GM18511 (cell line): ENCODE data around the gene RNASEH2C.
"Not testable (repeated sequence)": the region's sequence is repeated elsewhere in the genome, so short reads cannot be mapped to it uniquely, and the experiment has no call there.

Source experiments
- ATAC-seq: cut with Tn5 transposase; IDR thresholded peaks from one replicate; pipeline ENCODE4 v1.9.1; 2021; ENCODE audit warnings: mild to moderate bottlenecking, moderate library complexity; ENCODE audit not compliant: unreplicated experiment

RNASEH2C gene

DNA sequence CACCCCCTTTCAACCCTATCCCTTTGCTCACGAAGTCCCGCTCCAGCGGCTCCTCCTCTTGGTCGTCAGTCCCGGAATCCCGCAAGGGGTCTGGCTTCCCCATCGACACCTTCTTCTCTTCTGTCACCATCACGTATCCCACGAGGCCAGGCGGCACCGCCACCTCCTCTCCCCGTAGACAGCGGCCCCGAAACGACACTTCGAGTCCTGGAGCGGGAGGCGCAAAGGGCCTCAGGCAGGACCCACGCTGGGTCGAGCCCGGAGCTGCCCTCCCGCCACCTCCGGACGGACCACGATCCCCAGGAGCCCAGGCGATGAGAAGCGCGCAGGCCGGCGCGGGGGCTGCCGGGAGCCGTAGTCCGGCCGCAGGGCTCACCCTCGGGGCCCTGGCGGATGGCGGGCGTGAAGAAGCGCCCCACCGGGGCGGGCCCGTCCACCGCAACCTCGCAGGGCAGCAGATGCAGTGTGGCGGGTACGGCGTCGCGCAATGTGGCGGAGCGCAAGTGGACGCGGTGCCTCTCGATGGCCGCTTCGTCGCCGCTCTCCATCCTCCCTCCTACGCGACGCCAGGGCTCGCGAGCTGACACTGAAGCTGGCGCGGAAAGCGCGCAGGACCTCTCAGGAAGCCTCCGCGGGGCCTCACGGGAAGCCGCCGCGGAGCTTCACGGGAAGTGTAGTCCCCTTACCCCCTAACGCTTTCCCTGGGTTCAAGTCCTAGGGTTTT lies at the start of gene RNASEH2C:
RNASEH2C (minus strand) TSS at position 588 of the 724 bp plus-strand sequence; CDS start at position 548, 40 bp downstream.
- ATAC-seq, result peak; percentile 90

DNA sequence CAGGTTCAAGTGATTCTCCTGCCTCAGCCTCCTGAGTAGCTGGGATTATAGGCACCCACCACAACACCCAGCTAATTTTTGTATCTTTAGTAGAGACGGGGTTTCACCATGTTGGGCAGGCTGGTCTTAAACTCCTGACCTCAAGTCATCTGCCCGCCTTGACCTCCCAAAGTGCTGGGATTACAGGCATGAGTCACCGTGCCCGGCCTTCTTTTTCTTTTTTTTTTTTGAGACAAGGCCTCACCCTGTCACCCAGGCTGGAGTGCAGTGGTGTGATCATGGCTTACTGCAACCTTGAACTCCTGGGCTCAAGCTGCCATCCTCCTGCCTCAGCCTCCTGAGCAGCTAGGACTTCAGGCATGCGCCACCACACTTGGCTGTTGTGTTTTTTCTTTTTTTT lies 47.2 kb upstream of the RNASEH2C start:
- ATAC-seq, result not testable (repeated sequence)

DNA sequence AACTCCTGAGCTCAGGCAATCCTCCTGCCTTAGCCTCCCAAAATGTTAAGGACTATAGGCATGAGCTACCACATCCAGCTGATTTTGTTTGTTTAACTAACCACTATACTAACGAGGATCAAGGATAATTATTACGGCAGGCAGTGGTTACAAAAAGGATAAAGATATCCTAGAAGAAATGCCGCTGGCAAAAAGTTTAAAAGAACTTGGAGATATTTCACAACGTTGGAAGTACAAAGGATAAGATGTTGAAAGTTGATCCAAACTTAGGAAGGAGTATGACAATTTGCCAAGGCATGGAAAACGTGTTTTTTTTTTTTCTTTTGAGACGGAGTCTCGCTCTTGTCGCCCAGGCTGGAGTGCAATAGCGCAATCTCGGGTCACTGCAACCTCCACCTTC lies 46.8 kb upstream of the RNASEH2C start:
- no peak for ATAC-seq

DNA sequence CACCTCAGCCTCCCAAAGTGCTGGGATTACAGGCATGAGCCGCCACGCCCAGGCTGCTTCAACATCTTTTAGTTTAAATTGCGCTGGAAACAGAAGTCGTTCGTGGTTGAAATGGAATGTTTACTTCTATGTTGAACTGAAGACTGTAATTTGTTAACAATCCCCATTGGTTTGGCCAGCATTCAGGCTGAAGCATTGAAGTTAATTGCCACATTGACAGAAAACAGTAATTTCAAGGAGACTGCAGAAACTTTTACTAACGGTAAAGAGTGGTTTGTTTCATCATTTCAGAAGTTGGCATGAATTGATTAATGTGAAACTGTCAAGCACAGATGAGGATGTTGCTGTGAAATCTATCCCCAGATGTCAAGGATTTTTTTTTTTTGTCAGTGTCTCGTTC lies 45.9 kb upstream of the RNASEH2C start:
- ATAC-seq, result no peak

DNA sequence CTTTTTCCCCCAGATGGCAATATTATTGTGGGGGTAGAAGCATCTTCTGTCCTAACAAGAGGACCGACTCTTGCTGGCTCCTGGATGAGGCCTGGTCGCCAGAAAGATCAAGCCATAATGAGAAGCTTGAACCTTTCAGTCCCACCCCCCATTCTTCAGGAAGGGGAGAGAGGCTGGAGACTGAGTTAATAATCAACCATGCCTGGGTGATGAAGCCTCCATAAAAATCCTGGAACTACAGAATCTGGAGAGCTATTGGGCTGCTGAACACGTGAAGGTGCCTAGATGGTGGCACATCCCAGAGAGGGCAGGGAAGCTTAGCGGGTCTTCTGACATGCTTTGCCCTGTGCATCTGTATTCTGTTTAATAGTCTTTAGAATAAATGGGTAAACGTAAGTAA lies 43.8 kb upstream of the RNASEH2C start:
- no peak for ATAC-seq

DNA sequence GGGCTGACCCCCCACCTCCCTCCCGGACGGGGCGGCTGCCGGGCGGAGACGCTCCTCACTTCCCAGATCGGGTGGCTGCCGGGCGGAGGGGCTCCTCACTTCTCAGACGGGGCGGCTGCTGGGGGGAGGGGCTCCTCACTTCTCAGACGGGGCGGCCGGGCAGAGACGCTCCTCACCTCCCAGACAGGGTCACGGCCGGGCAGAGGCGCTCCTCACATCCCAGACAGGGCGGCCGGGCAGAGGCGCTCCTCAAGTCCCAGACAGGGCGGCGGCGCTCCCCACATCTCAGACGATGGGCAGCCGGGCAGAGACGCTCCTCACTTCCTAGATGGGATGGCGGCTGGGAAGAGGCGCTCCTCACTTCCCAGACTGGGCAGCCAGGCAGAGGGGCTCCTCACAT lies 42.2 kb upstream of the RNASEH2C start:
- ATAC-seq, result not testable (repeated sequence)

DNA sequence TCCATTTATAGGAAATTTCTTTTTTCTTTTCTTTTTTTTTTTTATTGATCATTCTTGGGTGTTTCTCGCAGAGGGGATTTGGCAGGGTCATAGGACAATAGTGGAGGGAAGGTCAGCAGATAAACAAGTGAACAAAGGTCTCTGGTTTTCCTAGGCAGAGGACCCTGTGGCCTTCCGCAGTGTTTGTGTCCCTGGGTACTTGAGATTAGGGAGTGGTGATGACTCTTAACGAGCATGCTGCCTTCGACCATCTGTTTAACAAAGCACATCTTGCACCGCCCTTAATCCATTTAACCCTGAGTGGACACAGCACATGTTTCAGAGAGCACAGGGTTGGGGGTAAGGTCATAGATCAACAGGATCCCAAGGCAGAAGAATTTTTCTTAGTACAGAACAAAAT lies 41.6 kb upstream of the RNASEH2C start:
- ATAC-seq, result not testable (repeated sequence)

DNA sequence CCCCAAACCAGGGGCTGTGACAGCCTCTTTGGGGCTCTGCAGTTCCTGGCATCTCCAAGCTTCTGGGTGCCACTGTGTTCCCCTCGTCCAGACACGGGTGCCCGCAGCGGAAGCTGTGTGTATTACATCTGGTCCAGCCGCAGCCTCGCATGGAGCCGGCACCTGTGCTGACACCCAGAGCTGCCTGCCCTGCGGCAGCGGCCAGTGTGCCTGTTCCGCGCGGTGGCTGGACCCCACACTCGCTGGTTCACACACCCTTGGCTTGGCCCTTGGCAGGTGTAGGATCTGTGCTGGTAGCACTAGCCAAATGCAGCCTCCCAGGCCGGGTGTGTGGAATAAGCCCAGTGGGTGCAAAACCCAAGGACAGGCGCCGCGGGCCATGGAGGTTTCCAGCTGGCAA lies 24.5 kb upstream of the RNASEH2C start:
- no peak for ATAC-seq

DNA sequence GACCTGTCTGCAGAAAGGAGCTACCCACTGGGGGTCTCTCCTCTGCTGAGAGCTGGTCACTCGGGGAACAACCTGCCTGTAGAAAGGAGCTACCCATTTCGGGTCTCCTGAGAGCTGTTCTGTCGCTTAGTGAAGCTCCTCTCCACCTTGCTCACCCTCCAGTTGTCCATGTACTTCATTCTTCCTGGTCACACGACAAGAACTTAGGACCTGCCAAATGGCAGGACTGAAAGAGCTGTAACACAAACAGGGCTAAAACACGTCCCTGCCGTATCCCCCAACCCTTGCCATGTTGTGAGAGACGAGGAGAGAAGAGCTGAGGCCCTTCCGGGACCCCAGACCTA lies 24.1 kb upstream of the RNASEH2C start:
- ATAC-seq, result no peak

DNA sequence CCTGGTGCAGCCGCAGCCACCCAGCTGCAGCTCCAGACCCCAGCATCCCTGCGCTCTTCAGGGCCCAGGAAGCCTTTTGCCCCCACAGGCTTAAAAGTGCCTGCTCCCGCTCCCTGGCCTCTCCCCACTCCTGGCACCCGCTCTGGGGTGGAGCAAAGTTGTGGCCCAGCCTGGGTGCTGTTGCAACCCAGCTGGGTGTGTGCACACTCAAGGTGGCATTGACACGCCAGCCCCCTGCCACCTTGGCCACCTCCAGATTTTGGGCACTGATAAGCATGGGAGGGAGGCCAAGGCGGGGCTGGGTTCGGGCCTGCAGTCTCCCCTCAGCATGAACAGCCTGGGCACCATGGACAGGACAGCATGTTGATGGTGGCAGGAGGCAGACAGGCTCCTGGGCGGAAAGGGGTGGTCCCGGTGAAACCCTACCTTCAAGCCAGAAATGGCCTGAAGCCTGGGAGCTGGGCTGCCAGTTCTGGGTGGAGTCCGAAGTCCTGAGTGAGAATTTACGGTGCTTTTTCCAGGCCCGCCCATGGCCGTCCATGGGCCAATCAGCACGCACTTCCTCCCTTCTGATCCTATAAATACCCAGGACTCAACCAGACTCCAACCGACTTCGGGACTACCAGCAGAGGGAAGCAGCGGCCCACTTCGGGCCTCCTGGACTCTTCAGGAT lies 23.6 kb upstream of the RNASEH2C start:
- ATAC-seq, result no peak

DNA sequence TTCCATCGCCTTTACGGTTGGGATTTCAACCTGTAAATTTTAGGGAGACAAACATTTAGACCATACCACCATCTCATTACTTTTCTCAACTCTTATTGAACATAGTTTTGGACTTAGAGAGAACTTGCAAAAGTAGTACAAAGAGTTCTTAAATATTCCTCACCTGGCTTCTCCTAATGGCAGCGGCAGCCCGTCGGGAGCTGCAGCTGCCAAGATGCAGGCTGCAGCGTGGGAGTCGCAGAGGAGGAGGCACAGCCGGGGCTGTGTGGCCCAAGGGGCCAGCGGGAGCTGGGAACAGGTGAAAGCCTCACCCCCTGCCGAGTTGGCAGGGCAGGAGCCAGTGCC lies 23.1 kb upstream of the RNASEH2C start:
- no peak for ATAC-seq

DNA sequence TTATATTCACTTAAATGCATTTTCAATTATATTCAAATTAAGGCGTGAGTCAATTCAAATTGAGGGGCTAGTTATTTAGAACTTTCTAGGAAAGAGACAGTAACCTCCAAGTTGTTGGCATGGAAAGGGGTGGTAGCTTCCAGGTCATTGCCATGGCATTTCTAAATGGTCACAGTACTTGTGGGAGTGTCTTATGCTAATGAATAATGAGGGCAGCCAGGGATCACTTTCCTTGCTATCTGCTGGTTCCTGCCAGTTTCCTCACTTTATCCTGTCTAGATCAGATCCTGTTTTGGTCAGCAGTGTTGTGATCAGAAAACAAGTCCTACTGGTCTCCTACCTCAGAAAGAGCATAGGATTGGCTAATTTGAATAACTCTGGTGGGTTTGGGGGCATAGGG lies 21.8 kb upstream of the RNASEH2C start:
- ATAC-seq, result no peak

DNA sequence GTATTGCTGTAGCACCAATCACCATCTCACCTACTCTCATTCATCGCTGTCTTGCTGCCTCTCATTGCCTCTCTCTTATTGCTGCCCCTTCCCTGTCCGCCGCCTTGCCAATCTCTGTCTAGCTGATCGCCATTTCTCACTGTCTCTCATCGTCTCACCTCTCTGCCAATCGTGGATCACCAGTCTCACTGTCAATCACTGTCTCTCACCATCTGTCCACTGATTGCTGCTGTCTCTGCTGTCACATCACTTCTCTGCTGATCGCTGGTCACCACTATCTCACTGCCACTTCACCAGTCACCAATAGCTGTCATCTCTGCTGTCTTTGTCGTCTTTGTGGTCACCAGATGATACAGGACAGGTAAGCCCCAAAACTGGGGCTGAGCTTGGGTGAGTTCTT lies 20.6 kb upstream of the RNASEH2C start:
- no peak for ATAC-seq

DNA sequence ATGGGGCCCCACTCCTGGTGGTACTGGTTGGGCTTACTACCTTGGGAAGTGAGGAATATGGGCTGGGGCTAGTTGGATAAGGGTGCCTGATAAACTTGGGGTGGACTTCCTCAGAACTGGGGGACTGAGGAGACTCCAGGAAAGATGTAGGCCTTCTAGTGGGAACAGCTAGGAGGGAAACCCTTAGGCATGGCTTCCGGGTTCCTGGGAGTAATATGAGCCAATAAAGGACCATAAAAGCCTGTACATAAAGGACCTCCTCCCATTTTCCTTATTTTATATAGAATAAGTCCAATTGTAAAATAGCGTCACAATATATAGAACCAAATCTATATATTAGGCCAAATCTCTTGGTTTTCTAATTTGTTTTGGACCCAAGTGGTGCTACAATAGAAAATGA lies 18.4 kb upstream of the RNASEH2C start:
- ATAC-seq, result no peak

DNA sequence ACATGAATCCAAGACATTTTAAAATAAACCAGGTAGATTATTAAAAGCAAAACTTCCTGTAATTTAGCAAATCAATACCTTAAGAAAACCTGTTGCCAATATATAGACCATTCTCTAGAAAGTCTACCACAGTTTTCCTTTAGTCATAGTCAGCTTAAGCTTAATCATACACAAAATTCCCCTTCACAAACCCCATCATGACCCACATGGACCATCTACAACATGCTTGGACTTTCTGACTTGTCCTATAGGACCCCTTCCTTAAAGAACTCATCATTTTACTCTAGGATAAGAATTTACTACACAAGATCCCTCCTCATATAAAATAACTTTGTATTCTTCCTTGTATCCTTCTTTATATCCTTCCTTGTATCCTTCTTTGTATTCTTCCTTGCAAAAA lies 16.2 kb upstream of the RNASEH2C start:
- no peak for ATAC-seq

DNA sequence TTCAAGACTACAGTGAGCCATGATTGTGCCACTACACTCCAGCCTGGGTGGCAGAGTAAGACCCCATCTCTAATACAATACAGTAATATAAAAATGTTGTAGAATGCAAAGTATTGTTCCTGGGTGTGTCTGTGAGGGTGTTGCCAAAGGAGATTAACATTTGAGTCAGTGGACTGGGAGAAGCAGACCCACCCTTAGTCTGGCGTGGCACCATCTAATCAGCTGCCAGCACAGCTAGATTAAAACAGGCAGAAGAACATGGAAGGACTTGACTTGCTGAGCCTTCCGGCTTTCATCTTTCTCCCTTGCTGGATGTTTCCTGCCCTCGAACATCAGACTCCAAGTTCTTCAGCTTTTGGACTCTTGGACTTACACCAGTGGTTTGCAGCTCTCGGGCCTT lies 14.5 kb upstream of the RNASEH2C start:
- not testable (repeated sequence) for ATAC-seq

DNA sequence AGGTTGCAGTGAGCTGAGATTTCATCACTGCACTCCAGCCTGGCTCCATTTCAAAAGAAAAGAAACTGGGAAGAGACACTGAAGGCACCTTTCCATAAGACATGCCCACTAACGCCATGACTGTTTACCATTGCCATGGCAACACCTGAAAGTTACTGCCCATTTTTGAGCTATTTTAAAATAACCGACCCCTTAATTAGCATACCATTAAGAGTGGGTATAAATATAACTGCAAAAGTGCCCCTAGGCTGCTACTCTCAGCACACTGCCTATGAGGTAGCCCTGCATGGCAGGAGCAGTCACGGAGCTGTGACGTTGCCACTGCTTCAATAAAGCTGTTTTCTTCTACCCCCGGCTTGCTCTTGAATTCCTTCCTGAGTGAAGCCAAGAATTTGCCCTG lies 9.9 kb upstream of the RNASEH2C start:
- no peak for ATAC-seq

DNA sequence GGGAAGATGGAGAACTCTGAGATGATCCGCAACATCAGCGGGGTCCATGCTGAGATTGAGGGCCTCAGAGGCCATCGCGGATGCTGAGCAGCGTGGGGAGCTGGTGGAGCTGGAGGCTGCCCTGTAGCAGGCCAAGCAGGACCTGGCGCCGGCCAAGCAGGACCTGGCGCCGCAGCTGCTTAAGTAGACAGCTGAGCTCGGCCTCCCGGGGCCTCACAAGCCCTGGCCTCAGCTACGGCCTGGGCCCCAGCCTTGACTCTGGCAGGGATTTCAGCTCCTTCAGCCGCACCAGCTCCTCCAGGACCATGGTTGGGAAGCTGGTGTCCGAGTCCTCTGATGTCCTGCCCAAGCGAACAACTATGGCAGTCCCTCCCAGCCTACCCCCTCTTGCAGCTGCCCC lies 7.3 kb upstream of the RNASEH2C start:
- ATAC-seq, result no peak

DNA sequence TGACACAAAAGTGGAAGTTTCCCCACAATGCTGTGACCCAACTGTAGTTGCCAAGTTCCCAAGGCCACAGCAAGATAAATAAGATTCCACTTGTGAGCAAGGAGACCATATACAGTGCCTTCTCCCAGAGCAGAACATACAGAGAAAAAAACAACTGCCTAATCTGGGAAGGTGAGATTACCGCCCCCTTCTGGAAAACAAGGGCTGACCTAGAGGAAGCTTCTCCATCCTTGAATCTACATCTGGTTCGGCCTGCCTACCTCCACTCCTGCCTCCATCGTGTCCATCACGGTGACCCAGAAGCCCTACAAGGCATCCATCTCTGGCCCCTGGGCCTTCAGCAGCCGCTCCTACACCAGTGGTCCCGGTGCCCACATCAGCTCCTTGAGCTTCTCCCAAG lies 6.1 kb upstream of the RNASEH2C start:
- ATAC-seq, result no peak

DNA sequence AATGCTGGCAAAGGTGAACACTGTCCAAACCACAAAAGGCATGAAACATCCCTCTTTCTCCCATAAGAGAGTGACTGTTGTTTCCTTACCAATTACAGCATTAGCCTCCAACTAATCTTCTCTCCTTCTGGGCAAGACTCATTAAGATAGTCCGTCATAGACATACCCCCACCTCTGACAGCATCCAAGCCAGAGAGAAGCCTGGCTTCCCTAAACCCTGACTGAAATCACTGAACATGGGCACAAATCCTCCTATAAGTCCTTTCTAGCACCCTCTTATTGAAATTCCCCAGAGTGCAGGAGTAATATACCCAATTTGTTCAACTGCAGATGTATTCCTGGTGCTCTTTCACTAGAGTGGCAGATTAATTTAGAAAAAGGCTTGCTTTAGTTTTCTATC lies 1.7 kb upstream of the RNASEH2C start:
- no peak for ATAC-seq

DNA sequence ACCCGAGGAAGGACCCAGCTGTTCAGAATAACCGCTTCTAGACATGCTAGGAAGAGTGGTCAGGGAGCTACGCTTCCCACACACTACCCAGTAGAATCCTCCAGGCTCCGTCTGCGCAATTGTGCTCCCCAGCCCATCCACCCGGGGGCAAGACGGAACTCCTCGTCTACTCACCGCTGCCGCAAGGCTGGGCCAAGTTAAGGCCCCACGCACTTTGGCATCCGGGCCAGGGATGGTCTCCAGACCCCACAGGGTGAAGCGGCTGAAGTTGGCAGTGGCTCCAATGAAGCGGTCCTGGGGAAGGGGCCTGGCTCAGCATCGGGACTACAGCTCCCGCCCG lies 757 bp downstream of the RNASEH2C start:
- ATAC-seq, result peak; percentile 13

DNA sequence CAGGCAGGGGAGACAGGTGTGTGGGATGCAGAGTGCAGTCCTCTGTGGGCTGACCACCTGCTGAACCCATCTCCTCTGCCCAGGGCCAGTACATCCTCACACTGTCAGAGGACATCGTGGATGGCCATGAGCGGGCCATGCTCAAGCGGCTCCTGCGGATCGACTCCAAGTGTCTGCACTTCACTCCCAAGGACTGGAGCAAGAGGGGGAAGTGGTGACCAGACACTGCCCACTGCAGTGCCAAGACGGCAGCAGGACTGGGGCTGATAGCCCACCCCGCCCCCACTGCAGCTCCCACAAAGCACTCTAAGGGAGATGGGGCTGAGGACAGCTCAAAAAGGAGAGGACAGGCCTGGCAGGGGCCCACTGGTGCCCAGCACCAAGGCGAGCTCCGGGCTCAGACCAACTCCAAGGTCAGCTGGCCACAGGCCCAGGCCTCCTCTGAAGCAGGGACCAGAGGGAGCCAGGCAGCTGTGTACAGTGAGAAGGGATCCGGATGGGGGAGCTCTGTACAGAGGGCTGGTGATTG lies 1.6 kb downstream of the RNASEH2C start:
- ATAC-seq, result no peak

DNA sequence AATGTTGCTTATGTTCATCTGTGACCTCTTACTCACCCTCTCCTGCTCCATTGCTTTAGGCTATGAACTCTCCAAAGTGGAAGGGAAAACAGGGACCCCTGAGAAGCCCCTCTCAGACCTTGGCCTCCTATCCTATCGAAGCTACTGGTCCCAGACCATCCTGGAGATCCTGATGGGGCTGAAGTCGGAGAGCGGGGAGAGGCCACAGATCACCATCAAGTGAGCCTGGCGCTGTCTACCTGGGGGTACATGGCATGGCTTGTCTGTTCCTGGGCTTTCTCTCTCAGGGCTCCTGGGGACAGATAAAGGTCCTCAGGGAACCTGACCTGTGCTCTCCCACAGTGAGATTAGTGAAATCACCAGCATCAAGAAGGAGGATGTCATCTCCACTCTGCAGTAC lies 2.1 kb downstream of the RNASEH2C start:
- no peak for ATAC-seq
